ENCODE measurements around the gene PEA15.

Gene PEA15

DNA sequence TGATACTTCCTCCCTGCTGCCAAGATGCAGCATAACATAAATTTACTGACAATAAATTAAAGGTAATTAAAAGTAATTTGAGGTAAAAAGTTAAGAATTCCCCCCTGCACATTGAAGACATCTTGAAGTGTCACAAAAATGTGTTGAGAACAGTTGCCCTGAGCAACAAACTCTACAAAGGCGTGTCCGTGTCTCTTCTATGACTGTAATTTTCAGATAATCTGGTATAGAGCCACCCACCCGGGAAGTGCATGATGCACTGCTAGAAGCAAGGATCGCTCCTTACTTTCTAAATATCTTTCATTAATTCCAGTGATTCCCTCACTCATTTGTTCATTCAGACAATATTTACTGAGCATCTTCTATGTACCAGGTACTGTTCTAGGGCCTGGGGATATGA is 25.8 kb upstream of the PEA15 start:
- DNase-seq (ENCODE audit: low read depth, low spot score), result no peak

DNA sequence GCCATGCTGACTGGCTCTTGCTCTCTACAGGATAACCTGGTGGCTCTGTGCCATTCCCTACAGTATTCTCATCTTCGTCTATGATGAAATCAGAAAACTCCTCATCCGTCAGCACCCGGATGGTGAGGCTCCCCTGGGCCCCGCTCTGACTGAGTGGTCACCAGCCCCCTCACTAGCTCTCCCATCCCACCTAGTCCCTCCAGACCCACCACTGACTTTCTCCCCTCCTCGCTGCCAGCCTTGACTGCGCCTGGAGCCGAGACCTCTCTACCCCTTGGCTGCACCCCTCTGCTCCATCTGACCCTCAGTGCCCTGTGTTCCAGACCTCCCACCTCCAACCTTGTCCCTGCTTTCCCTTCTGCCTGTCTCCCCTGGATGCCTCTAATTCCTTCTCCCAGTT is 18.9 kb upstream of the PEA15 start:
- DNase-seq (ENCODE audit: low read depth, low spot score), result no peak

DNA sequence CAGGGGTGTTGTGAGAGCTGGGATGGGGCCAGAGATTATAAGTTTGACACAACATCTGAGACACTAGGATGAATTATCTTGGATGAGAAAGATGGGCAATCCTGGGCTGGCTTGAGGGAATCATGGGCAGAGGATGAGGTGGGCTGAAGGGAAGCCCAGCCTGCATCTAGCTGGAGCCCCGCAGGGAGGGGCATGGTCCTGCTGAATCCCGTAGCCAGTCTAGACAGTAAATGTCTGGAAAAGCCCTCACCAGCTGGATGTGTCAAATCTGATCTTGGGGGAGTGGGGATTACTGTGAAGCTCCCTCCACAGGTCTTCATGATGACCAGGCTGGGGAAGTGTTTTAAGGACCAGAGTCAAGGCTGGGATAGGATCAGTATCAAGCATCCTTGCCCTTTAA is 18.5 kb upstream of the PEA15 start:
- DNase-seq (ENCODE audit: low read depth, low spot score), result no peak

GRCh38 chr1:160187407-160187806 is 17.8 kb upstream of the PEA15 start:
- no peak for DNase-seq (ENCODE audit: low read depth, low spot score)

- DNase-seq (ENCODE audit: low read depth, low spot score), result no peak
These were observed 16.8 kb upstream of the PEA15 start for GRCh38 chr1:160188341-160188740.

GRCh38 chr1:160189649-160190625 is 15.2 kb upstream of the PEA15 start, which contains the start of gene CASQ1:
CASQ1 (plus strand) TSS chr1:160190575; CDS start chr1:160190752, 177 bp downstream.
- DNase-seq (ENCODE audit: low read depth, low spot score), result no peak

GRCh38 chr1:160191756-160192155 is 13.4 kb upstream of the PEA15 start:
- no peak for DNase-seq (ENCODE audit: low read depth, low spot score)

DNA sequence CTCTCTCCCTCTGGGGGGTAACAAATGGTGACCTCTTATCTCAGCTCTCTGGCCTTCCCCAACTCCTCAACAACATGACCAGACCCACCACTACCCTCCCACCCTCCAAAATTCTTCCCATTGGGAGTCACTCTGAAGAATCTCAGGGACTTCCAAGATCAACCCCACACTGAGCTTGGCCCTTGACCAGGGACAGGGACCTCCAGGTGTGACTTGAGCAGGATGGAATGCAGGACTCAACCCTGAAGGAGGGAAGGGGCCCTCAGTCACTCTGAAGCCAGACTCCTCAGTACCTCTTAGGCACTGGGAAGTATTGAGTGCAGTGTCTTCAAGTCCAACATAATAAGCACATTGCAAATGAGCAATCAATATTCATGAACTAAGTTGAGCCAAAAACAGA is 12.9 kb upstream of the PEA15 start:
- DNase-seq (ENCODE audit: low read depth, low spot score), result no peak

DNA sequence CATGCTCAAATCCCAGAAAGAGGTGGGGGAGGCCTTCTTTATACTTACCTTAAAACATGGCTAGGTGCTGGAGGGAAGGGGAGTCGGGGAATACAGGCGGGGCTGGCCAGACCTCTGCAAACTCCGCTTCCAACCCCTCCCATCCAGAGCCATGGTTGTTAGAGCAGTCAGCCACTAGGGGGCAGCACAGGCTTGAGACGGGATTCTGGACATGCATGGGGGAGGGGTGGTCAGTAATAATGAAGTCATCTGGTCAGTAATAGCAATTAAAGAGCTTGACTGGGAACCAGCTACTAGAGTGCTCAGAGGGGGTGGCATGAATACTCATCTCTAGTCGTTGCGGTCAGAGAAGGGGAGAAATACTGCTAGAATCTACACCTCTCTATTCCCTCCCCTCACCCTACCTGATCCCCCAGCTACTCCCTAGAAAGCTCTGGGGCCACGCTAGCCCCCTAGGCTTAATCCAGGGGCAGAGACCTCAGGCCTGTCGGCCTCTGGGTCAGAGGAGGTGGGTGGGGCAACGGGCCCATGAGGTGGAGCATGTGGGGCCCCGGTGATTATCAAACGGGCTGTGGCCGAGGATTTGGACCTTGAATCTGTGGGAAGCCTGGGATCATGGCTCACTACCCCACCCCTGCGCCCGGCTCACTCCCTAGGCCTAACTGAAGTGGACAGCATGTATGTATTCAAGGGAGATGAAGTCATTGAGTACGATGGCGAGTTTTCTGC is 11.9 kb upstream of the PEA15 start:
- peak; percentile 62 for DNase-seq (ENCODE audit: low read depth, low spot score)

DNA sequence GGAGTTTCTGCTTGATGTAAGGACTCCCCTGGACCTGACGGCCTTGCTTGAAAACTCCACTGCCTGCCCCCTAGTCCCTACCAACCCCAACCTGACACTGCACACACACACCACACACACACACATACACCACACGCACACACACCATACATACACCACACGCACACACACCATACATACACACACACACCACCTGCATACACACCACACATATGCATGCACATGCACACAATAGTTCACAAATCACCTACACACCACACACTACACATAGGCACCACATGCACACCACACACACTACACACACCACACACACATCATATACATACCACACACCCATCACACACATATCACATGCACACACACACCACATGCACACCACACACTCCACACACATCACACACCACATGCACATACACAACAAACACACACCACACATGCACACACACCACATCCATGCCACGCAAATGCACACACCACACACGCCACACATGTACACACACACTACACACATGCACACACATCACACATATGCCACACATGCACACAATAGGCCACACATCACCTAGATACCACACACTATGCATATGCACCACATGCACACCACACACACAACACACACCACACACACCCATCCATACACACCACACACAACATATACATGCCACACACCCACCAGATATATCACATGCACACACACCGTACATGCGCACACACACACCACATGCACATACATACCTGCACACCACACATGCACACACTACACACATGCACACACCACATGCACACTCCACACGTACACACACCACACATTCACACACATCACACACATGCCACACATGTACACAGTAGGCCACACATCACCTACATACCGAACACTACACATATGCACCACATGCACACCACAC is 11.1 kb upstream of the PEA15 start:
- no peak for DNase-seq (ENCODE audit: low read depth, low spot score)

DNA sequence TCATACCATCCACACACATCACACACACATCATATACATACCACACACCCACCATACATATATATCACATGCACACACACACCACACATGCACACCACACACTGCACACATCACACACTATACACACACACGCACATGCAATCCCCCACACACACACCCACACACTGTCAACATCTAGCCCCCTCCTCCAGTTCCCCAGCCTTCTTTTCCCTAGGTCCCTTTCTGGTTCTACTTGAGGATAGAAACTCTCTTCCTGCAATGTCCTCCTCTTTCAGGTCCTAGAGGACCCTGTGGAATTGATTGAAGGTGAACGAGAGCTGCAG is 10.5 kb upstream of the PEA15 start:
- DNase-seq (ENCODE audit: low read depth, low spot score), result no peak

- no peak for DNase-seq (ENCODE audit: low read depth, low spot score)
These were observed 9.0 kb upstream of the PEA15 start for GRCh38 chr1:160196143-160196542.

DNA sequence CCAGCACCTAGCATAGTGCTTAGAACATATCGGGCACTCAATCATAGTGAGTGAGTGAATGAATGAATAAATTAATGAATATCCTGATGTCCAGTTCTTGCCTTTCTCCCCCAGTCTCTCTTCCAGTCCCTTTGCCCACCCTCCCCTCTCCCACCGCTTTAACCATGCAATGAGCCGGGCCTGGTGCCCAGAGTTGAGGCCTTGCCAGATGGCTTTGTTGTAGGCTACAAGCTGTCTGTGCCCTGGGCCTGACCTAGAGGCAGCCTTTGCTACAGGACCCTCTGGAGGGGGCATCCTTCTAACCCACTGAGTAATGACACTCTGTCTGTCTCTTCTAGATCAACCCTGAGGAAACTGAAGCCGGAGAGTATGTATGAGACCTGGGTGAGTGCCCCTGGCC is 8.0 kb upstream of the PEA15 start:
- no peak for DNase-seq (ENCODE audit: low read depth, low spot score)

DNA sequence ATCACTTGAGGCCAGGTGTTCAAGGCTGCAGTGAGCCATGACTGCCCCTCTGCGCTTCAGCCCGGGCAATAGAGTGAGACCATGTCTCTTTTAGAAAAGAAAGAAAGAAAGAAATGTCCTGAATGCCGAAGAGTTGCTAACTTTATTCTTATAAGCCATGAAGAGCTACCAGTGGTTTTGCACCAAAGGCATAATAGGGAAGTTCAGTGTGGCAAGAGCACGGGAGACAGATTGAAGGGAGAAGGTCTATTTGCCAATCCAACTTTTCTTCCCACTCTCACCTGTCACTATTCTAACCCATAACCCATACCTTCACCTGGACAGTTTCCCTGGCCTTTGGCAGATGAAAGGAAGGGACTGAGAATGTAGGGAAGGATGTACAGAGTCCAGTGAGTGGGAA is 4.4 kb upstream of the PEA15 start:
- DNase-seq (ENCODE audit: low read depth, low spot score), result no peak

DNA sequence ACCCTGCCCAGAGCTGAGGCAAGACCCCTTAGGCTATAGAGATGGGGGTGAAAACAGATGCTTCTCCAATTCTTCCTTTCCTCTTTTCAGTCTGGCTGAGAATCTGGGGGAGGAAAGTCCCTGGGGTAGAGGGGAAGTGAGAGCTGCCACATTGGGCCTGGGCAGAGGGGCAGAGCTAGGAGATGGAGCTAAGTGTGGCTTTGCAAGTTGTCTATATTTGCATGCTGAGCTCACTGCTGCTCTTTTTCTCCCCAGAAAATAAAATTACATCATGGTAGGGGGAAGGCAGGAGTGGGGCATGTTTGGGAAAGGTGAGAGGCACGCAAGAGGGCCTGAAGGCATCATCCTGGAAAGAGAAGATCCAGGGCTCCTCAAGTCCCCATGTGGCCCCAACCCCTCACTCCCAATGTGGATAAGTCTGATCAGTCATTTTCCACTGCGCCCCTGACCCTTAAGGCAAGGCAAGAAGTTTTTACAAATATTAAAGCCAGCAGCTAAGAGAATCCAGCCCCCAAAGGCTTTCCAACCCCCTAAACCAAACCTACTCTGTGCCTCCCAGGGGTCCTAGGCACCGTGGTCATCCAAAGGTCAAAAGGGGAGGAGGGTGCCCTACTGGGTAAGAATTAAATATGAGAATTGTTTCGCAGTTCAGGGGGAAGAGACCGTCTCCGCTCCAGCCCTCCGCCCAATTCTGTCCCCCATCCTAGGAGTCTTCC is 500 bp upstream of the PEA15 start:
- DNase-seq (ENCODE audit: low read depth, low spot score), result no peak

DNA sequence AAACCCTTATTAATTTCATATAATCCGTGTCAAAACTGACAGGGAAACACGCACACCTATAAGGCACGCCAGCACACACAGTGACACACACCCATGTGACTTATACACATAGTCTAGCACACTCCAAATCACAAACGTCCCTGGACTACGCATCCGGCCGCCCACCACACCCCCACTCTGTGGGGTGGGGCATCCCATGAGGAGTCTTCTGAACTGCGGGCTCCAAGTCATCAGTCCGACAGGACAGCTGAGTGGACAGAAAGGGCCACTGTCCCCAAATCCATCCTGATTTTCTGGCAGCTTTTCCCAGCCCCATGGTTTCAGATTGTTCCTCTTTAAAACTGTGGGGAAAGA is 829 bp downstream of the PEA15 start:
- DNase-seq (ENCODE audit: low read depth, low spot score), result no peak

DNA sequence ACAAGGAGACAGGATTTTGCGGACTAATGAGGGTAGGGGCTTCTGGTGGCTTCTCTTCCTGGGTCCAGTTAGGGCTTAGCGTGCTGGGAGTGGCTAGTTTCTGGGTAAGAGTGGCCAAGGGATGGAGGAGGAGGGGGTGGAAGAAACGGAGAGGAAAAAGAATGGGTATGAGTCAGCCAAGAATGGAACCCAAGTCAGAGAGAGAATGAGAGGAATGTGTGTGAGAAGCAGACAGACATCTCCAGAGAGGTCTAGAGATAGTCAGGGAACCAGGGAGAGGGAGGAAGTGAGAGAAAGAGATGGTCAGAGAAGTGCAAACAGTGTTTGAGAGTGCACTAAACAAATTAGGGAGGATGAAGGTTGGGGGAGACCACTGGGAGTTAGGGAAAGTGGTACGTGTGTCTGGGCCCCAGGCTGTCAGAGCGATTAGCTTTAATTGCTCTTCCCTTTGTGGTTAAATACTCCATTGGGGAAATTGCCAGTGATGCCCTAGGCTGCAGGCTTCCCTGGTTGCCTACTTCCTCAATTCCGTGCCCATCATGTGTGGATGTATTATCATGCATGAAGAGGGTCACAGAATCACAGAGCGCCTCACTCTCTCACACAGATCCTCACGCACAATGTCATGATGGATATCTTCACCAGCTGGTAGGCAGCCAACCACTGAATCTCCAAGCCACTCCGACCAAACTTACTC is 1.4 kb downstream of the PEA15 start:
- no peak for DNase-seq (ENCODE audit: low read depth, low spot score)

DNA sequence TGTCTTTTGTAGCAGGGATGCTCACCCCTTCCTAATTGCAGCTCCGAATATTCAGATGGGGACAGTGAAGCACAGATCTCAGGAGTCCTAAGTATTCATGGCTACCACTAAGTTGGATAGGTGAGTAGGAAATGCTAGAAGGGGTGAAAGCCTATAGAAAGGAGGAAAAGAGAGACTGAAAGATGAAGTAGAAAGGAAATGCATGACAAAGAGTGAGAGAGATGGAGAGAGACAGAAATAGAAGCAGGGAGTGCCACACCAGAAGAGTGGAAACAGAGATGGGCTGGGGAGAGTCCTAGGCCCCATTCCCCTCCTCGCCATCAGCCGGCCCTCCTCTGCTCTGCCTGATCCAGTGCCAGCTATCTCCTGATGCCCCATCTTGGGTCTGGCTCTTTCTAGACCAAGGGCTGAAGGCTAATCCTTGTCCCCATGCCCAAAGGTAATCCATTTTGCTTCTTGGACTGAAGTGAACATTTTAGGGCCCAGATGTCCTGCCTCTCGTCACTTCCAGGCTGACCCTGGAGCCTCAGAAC is 2.0 kb downstream of the PEA15 start:
- DNase-seq (ENCODE audit: low read depth, low spot score), result no peak

- no peak for DNase-seq (ENCODE audit: low read depth, low spot score)
These were observed 2.8 kb downstream of the PEA15 start for GRCh38 chr1:160207771-160208556.

Measured in activated naive CD8-positive, alpha-beta T cell treated with anti-CD3 and anti-CD28 coated beads, Interleukin-2, amount 50 U/mL, for 16 hours (primary cell).